Measurements from ENCODE around the gene SS18L1.

DNA sequence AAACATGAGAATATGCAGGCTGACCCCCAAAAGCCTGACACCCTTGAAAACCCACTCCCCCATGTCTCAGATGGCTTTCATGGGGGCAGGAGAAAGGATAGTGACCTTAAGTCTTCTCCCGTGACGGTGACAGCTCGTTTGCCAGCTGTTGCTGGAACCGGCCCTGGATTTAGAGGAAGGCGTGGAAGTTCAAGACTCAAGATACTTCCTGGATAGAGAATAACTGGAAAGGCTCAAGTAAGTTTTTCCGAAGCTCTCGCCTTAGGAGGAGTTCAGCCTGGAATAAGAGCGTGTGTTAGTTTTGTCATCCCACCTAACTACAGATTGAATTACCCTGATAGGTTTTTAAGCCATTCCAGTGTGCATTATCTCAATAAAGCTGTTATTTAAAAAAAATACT lies 27.7 kb downstream of the SS18L1 start:
- no peak for TF ChIP-seq CTCF (IDR thresholded peaks at IDR 0.05; ENCODE audit: insufficient read depth, low read length, poor library complexity, severe bottlenecking)
- no peak for TF ChIP-seq EZH2phosphoT487 (conservative IDR thresholded peaks at IDR 0.05; ENCODE audit: low read length)

All from SU-DHL-6 (cell line).